HG03439 (cell line): ENCODE measurements around the gene RAB43.

Source experiments
- ATAC-seq: cut with Tn5 transposase; IDR thresholded peaks from one replicate; pipeline ENCODE4 v1.9.1; 2021; ENCODE audit warnings: mild to moderate bottlenecking, moderate library complexity; ENCODE audit not compliant: unreplicated experiment

The RAB43 gene

DNA sequence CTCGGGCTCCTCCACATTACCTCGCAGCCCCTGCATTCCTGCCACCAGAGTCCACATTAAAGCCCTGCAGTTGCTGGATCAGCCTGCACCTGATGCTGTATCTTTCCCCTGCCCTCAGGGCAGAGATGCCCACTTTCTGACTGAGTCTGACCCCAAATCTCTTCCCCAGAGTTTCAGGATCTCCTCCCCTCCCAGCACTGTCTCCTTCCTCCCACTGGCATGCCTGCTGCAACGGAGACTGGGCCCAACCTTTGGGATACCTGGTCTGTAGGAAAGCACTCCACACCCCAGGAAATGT is 81.6 kb downstream of the RAB43 start:
- ATAC-seq: no peak

DNA sequence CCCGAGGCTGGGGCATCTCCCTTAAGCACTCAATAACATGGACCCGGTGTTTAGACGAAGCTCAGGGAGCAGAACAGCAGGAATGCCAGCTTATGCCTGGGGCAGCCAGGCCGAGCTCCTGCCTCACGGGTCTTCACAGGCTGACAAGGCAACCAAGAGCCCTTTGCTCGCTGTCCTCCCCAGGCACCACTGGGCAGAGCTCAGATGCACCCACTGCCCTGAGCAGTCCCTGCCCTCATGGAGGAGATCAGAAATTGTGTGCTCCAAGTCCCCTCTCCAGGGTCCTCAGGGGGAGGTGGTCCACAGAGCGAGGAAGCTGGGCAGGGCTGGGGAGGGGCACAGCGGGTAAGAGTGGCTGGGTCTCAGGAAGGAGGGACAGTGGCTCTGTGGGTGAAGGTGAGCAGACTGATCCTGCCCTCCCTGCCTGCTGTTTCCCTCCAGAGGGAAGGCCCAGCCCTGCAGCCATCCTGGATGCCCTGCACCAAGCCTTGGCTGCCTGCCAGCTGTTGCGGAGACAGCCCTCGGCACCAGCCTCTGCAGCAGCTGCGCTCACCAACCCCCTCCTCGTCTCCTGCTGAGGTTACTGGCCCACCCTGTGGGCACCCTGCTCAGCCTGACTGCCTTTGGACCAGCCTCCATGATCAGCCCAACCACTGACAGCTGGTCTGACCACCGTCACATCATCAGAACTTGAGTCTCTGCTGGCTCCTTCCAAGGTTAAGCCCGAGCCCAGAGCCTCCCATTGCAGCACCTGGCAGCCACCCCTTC is 82.1 kb downstream of the RAB43 start:
- no peak for ATAC-seq

DNA sequence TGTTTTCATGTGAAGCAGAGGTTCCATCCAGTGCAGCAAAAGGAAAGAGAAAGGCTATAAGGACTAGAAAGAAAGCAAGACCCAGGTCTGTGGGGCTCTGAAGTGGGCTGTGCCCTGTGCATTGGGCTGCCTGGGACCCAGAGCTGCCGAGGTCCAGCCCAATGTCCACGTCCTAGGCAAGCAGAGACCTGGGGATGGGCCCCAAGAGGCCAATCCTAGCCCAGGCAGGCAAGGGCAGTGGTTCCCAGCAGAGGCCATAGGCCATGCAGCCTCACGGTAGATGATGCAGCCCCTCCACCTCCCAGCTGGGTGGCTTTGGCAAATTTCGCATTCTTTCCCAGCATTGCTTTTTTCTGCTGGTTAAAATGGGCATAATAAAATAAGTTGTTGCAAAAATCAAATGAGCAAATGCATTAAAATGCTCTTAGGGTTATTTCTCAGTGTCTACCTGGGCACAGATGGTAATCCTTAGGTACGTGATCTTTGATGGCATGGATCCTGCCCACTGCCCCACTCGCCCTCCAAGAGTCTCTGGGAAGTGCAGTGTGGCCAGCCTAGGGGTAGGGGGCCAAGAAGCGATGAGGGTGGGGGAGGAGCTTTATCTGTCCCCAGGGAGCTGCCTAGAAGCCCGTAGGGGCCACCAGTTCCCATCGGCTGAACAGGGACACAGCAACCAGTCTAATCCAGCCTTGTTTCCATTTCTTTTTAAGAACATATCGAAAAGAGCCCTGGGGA is 83.3 kb downstream of the RAB43 start:
- no peak for ATAC-seq
